Mesenchymal stem cell (in vitro differentiated cells and primary cell): ENCODE data around the gene KCNG2.

ENCODE experiments used
- DNase-seq: peaks from one replicate; pipeline ENCODE4 v3.0.0-alpha.2; 2013
- H2AFZ ChIP-seq: one replicate; pipeline ENCODE4 v1.6.1; 2013; ENCODE audit warnings: low read depth, mild to moderate bottlenecking, control low read depth, inconsistent platforms, low read length, moderate library complexity
- H2AK5ac ChIP-seq: 2 replicates; pipeline ENCODE4 v1.6.1; 2013; ENCODE audit warnings: low read length, moderate library complexity, mild to moderate bottlenecking, inconsistent platforms; ENCODE audit not compliant: severe bottlenecking
- H2BK120ac ChIP-seq: one replicate; pipeline ENCODE4 v1.6.1; 2013; ENCODE audit warnings: low read depth, mild to moderate bottlenecking, inconsistent platforms, low read length, moderate library complexity
- H2BK12ac ChIP-seq, 2 experiments: one replicate each; pipeline ENCODE4 v1.6.1; 2013; ENCODE audit warnings: inconsistent platforms in 2 of 2, low read length in 2 of 2, mild to moderate bottlenecking in 2 of 2, moderate library complexity in 2 of 2, control low read depth in 1 of 2
- H2BK15ac ChIP-seq: one replicate; pipeline ENCODE4 v1.6.1; 2013; ENCODE audit warnings: mild to moderate bottlenecking, low read depth, inconsistent platforms; ENCODE audit not compliant: poor library complexity, severe bottlenecking
- H2BK5ac ChIP-seq: 2 replicates; pipeline ENCODE4 v1.6.1; 2013; ENCODE audit warnings: low read depth, mild to moderate bottlenecking, low read length, control low read depth, inconsistent platforms; ENCODE audit not compliant: poor library complexity, severe bottlenecking
- H3K14ac ChIP-seq, 2 experiments: one replicate each; pipeline ENCODE4 v1.6.1; 2013; ENCODE audit warnings: inconsistent platforms in 2 of 2, low read length in 2 of 2, control low read depth in 1 of 2, mild to moderate bottlenecking in 1 of 2, moderate library complexity in 1 of 2
- H3K18ac ChIP-seq, 2 experiments: one replicate each; pipeline ENCODE4 v1.6.1; 2013; ENCODE audit warnings: inconsistent platforms in 2 of 2, low read length in 2 of 2, control low read depth in 1 of 2, low read depth in 1 of 2, mild to moderate bottlenecking in 1 of 2
- H3K23ac ChIP-seq, 2 experiments: one replicate each; pipeline ENCODE4 v1.6.1; 2013; ENCODE audit warnings: inconsistent platforms in 2 of 2, low read length in 2 of 2, mild to moderate bottlenecking in 2 of 2, moderate library complexity in 2 of 2, control low read depth in 1 of 2
- H3K27ac ChIP-seq: 2 replicates; pipeline ENCODE4 v1.5.1; 2013; ENCODE audit warnings: mild to moderate bottlenecking, moderate library complexity, low read length, control low read depth, inconsistent platforms; ENCODE audit not compliant: poor library complexity, severe bottlenecking
- H3K27me3 ChIP-seq, 2 experiments: 2 replicates each; pipeline versions ENCODE4 v1.6.1 to v1.7.0; 2013; ENCODE audit warnings: low read length in 2 of 2, mild to moderate bottlenecking in 2 of 2, moderate library complexity in 2 of 2, control low read depth in 1 of 2, inconsistent platforms in 1 of 2; ENCODE audit not compliant: control insufficient read depth in 1 of 2, insufficient read depth in 1 of 2
- H3K36me3 ChIP-seq, 2 experiments: 2 replicates each; pipeline versions ENCODE4 v1.6.1 to v1.7.0; 2013; ENCODE audit warnings: low read length in 2 of 2, control low read depth in 1 of 2, inconsistent platforms in 1 of 2, low read depth in 1 of 2, mild to moderate bottlenecking in 1 of 2; ENCODE audit not compliant: insufficient read depth in 2 of 2, control insufficient read depth in 1 of 2
- H3K4ac ChIP-seq, 2 experiments: one replicate each; pipeline ENCODE4 v1.6.1; 2013; ENCODE audit warnings: inconsistent platforms in 2 of 2, low read length in 2 of 2, mild to moderate bottlenecking in 2 of 2, moderate library complexity in 2 of 2, control low read depth in 1 of 2, low read depth in 1 of 2
- H3K4me1 ChIP-seq: 2 replicates; pipeline ENCODE4 v1.6.1; 2013; ENCODE audit warnings: low read depth, low read length, control low read depth; ENCODE audit not compliant: control insufficient read depth, insufficient read depth
- H3K4me2 ChIP-seq: 2 replicates; pipeline ENCODE4 v1.6.1; 2013; ENCODE audit warnings: low read length, mild to moderate bottlenecking, inconsistent platforms; ENCODE audit not compliant: poor library complexity, severe bottlenecking
- H3K4me3 ChIP-seq, 2 experiments: 2 replicates each; pipeline versions ENCODE4 v1.5.1 to v1.7.0; 2013; ENCODE audit warnings: low read length in 2 of 2, mild to moderate bottlenecking in 2 of 2, control low read depth in 1 of 2, low read depth in 1 of 2; ENCODE audit not compliant: insufficient read depth in 1 of 2
- H3K79me1 ChIP-seq: replicated peaks from 2 replicates; pipeline ENCODE4 v1.6.1; 2013; ENCODE audit warnings: mild to moderate bottlenecking, control low read depth, low read length, inconsistent platforms; ENCODE audit not compliant: poor library complexity, severe bottlenecking
- H3K9ac ChIP-seq: 2 replicates; pipeline ENCODE4 v1.7.0; 2013; ENCODE audit warnings: mild to moderate bottlenecking, low read length, moderate library complexity
- H3K9me3 ChIP-seq: 2 replicates; pipeline ENCODE4 v1.7.0; 2013; ENCODE audit warnings: mild to moderate bottlenecking, low read length; ENCODE audit not compliant: control insufficient read depth
- H4K8ac ChIP-seq: one replicate; pipeline ENCODE4 v1.6.1; 2013; ENCODE audit warnings: inconsistent platforms, mild to moderate bottlenecking, low read length, moderate library complexity
- H4K91ac ChIP-seq: one replicate; pipeline ENCODE4 v1.6.1; 2013; ENCODE audit warnings: mild to moderate bottlenecking, low read length, inconsistent platforms
- WGBS: methylation state at CpG from one replicate; pipeline ENCODE4 v1.1.7; 2013; ENCODE audit warnings: mixed read lengths; 5-methylcytosine and 5-hydroxymethylcytosine counted together

The KCNG2 gene

DNA sequence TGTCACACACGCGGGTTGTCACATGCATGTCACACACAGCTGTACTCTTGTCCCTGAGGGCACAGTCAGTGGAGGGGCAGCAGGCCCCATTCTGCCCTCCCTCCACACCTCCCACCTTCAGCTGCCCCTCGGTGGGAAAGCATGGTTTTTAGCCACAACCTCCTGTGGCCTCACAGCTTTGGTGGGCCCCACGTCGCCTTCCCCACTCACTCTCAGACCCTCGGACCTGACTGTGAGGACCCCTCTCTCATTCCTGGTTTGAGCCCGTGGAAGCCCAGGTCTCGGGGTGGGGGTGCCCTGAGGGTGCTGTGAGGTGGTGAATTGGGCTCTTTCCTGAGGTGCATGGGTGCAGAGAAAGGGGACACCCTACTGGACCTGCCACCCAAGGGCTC is 19.9 kb downstream of the KCNG2 start:
- Histone ChIP-seq H3K4me3 (no peak overlapping the region), H3K79me1 (no peaks in the 10 kb centered on the region), H3K4me1 (no peaks in the 10 kb centered on the region), H3K23ac (no peak overlapping the region), H3K9ac (no peak overlapping the region), H3K18ac (no peak overlapping the region), H3K4ac (no peak overlapping the region), H3K27ac (no peak overlapping the region), H3K4me2 (no peak overlapping the region), H2BK12ac (no peak overlapping the region), H2AFZ (no peak overlapping the region), H2BK15ac (no peak overlapping the region), H3K27me3 (peaks cover 0 to 46% of the 10 kb centered on the region in 2 experiments), H2AK5ac (no peak overlapping the region), H4K91ac (no peak overlapping the region), H2BK5ac (no peak overlapping the region), H2BK120ac (no peak overlapping the region), H3K14ac (no peak overlapping the region), H3K36me3 (no peaks in the 10 kb centered on the region), H3K9me3 (no peaks in the 10 kb centered on the region), H4K8ac (no peak overlapping the region)
- DNase-seq: no peak
- WGBS: 72% methylated on average over 5 of the region's 8 CpGs

- WGBS: 73% methylated on average over 13 of the region's 14 CpGs
- H4K91ac ChIP-seq: peak overlapping the region; percentile 2
Observed at GRCh38 chr18:79818036-79818435, 20.3 kb downstream of the KCNG2 start.

GRCh38 chr18:79818631-79819030 is 20.9 kb downstream of the KCNG2 start:
- H3K9me3 ChIP-seq: no peaks in the 10 kb centered on the region
- no peak for DNase-seq
- H4K8ac ChIP-seq: no peak overlapping the region
- H3K4me2 ChIP-seq: no peak overlapping the region
- H2AFZ ChIP-seq: no peak overlapping the region
- H3K79me1 ChIP-seq: no peaks in the 10 kb centered on the region
- H2BK5ac ChIP-seq: no peak overlapping the region
- no peak overlapping the region for H3K9ac ChIP-seq
- H3K14ac ChIP-seq: no peak overlapping the region
- H3K23ac ChIP-seq: no peak overlapping the region
- no peaks in the 10 kb centered on the region for H3K36me3 ChIP-seq
- H4K91ac ChIP-seq: no peak overlapping the region
- H2BK120ac ChIP-seq: no peak overlapping the region
- no peak overlapping the region for H3K27ac ChIP-seq
- peaks cover 0 to 55% of the 10 kb centered on the region in 2 experiments for H3K27me3 ChIP-seq
- H3K18ac ChIP-seq: no peak overlapping the region
- no peak overlapping the region for H2BK12ac ChIP-seq
- H3K4me3 ChIP-seq: no peak overlapping the region
- no peak overlapping the region for H3K4ac ChIP-seq
- H2AK5ac ChIP-seq: no peak overlapping the region
- no peaks in the 10 kb centered on the region for H3K4me1 ChIP-seq
- H2BK15ac ChIP-seq: no peak overlapping the region
- WGBS: 94% methylated on average over 18 of the region's 18 CpGs

More at GRCh38 chr18:79818036-79818435, 20.3 kb downstream of the KCNG2 start:
- H2BK15ac ChIP-seq: no peak overlapping the region
- H3K36me3 ChIP-seq: no peaks in the 10 kb centered on the region
- no peaks in the 10 kb centered on the region for H3K79me1 ChIP-seq
- peaks cover 0 to 51% of the 10 kb centered on the region in 2 experiments for H3K27me3 ChIP-seq
- no peak overlapping the region for H2AK5ac ChIP-seq
- H3K14ac ChIP-seq: no peak overlapping the region
- no peak overlapping the region for H3K4me3 ChIP-seq
- H3K9me3 ChIP-seq: no peaks in the 10 kb centered on the region
- no peak overlapping the region for H3K18ac ChIP-seq
- H3K4me2 ChIP-seq: no peak overlapping the region
- DNase-seq: no peak
- no peak overlapping the region for H2AFZ ChIP-seq
- no peak overlapping the region for H3K9ac ChIP-seq
- no peak overlapping the region for H2BK120ac ChIP-seq
- H2BK12ac ChIP-seq: no peak overlapping the region
- H4K8ac ChIP-seq: no peak overlapping the region
- H3K4me1 ChIP-seq: no peaks in the 10 kb centered on the region
- H3K27ac ChIP-seq: no peak overlapping the region
- no peak overlapping the region for H3K4ac ChIP-seq
- H3K23ac ChIP-seq: no peak overlapping the region
- no peak overlapping the region for H2BK5ac ChIP-seq

DNA sequence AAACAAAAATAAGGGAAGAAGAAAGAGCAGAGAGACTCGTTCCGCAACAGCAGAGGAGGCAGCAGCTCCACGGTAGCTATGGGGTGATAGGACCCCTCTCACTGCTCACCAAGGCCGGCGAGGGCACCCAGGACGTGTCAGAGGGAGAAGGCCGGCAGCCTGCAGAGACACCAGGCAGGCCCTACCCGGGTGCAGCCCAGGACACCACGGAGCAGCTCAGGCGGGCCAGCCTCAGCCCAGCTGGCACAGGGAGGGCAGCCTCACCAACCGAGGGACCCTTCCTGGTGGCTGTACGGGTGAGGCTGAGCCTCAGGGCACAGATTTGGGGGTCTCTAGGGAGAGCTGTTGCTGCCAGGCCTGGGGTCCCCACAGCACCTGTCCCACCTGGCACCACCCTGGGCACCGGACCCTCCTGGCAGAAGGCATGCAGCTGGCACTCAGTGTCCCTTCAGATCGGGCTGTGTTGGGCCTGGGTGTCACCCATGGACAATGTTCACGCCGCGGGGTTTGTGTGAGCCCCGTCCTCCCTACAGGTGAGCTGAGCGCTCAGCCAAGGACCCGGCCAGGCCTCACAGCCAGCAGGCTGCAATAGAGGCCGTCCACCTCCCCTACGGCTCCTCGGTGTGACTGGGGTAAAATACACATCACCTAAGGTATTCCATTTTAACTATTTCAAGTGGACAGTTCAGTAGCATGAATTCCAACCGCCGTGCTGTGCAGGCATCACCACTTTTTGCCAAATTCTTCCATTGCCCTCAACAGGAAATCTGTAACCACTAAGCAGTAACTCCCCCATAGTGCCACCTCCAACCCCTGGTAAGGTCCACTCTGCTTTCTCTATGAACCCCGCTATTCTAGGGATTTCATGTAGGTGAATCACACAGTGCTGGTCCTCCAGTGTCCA is 21.6 kb downstream of the KCNG2 start:
- Histone ChIP-seq H3K27ac (no peak overlapping the region), H2BK15ac (no peak overlapping the region), H2BK120ac (no peak overlapping the region), H3K36me3 (no peaks in the 10 kb centered on the region), H2AFZ (no peak overlapping the region), H3K27me3 (peaks cover 0 to 49% of the 10 kb centered on the region in 2 experiments), H2BK5ac (no peak overlapping the region), H3K14ac (no peak overlapping the region), H3K9me3 (no peaks in the 10 kb centered on the region), H3K79me1 (no peaks in the 10 kb centered on the region), H2BK12ac (no peak overlapping the region), H4K91ac (no peak overlapping the region), H3K4me3 (no peak overlapping the region), H3K9ac (no peak overlapping the region), H3K4me2 (no peak overlapping the region), H2AK5ac (no peak overlapping the region), H4K8ac (no peak overlapping the region), H3K4ac (no peak overlapping the region), H3K18ac (no peak overlapping the region), H3K23ac (no peak overlapping the region), H3K4me1 (no peaks in the 10 kb centered on the region)
- WGBS: 83% methylated on average over 26 of the region's 26 CpGs
- no peak for DNase-seq
